Smooth muscle cell (in vitro differentiated cells): Measurements from ENCODE around the gene SEC22C. TPM values are rescaled to one million over a fixed set of nuclear protein-coding genes. Genes with fewer than 3 reads are reported as not detected.

Experiments used
- DNase-seq: peaks from one replicate; lab custom pipeline; 2025; ENCODE audit not compliant: unreplicated experiment; lab: John Stamatoyannopoulos, UW
- H2AFZ ChIP-seq: fragments of 200-600 bp; sonication (generic); 2 replicates; pipeline ENCODE4 v1.6.0; 2016; ENCODE audit warnings: antibody characterized with exemption, low read depth, mild to moderate bottlenecking
- H3F3A ChIP-seq: fragments of 200-600 bp; sonication (generic); 2 replicates; pipeline ENCODE4 v1.6.0; 2017; ENCODE audit warnings: antibody characterized with exemption, low read depth
- H3K27ac ChIP-seq: fragments of 200-600 bp; sonication (generic); 2 replicates; pipeline ENCODE4 v1.5.1; 2016; ENCODE audit warnings: low read depth, mild to moderate bottlenecking
- H3K27me3 ChIP-seq: fragments of 200-600 bp; sonication (generic); 2 replicates; pipeline ENCODE4 v1.6.1; 2016; ENCODE audit warnings: low read depth, mild to moderate bottlenecking
- H3K36me3 ChIP-seq: fragments of 200-600 bp; sonication (generic); 2 replicates; pipeline ENCODE4 v1.5.1; 2016; ENCODE audit warnings: low read depth
- H3K4me1 ChIP-seq: fragments of 200-600 bp; sonication (generic); 2 replicates; pipeline ENCODE4 v1.5.1; 2016; ENCODE audit warnings: low read depth
- H3K4me2 ChIP-seq: fragments of 200-600 bp; sonication (generic); 2 replicates; pipeline ENCODE4 v1.6.0; 2016; ENCODE audit warnings: mild to moderate bottlenecking
- H3K4me3 ChIP-seq: fragments of 200-600 bp; sonication (generic); 2 replicates; pipeline ENCODE4 v1.5.1; 2016; ENCODE audit warnings: mild to moderate bottlenecking
- H3K79me2 ChIP-seq: fragments of 200-600 bp; sonication (generic); 2 replicates; pipeline ENCODE4 v1.6.0; 2016; ENCODE audit warnings: low read depth, mild to moderate bottlenecking
- H3K9ac ChIP-seq: fragments of 200-600 bp; sonication (generic); 2 replicates; pipeline ENCODE4 v1.6.0; 2016; ENCODE audit warnings: low read depth
- H3K9me3 ChIP-seq: fragments of 200-600 bp; sonication (generic); replicated peaks from 2 replicates; pipeline ENCODE4 v1.5.1; 2016; ENCODE audit warnings: low read depth
- H4K20me1 ChIP-seq: fragments of 200-600 bp; sonication (generic); 2 replicates; pipeline ENCODE4 v1.6.0; 2016; ENCODE audit warnings: low read depth
- WGBS: methylation state at CpG from one replicate; pipeline ENCODE4 v1.1.7; 2016; ENCODE audit warnings: low lambda C conversion rate; 5-methylcytosine and 5-hydroxymethylcytosine counted together
- polyA plus RNA-seq: library from polyadenylated mRNA; unstranded; fragments of >200 nt; fragmentation: Nextera tagmentation; extraction: Ambion mirVana; gene quantifications from 2 replicates; pipeline ENCODE4 v1.2.1, GENCODE V29; 2016
- total RNA-seq: library from RNA; depleted of rRNA; stranded (reverse); fragments of >200 nt; gene quantifications from 2 replicates; pipeline ENCODE4 v1.2.3, GENCODE V29; 2014
- TF ChIP-seq, protein P1 (sequence below): fragments of 200-600 bp; sonication (generic); IDR thresholded peaks from 2 replicates; pipeline ENCODE4 v1.5.1; 2017; ENCODE audit warnings: borderline replicate concordance, mild to moderate bottlenecking, antibody characterized with exemption; ENCODE audit not compliant: insufficient read depth, poor library complexity, severe bottlenecking

The SEC22C gene
- total and polyA plus RNA-seq, 2 experiments from 2014 or later = 45.7 to 52.2 TPM

DNA sequence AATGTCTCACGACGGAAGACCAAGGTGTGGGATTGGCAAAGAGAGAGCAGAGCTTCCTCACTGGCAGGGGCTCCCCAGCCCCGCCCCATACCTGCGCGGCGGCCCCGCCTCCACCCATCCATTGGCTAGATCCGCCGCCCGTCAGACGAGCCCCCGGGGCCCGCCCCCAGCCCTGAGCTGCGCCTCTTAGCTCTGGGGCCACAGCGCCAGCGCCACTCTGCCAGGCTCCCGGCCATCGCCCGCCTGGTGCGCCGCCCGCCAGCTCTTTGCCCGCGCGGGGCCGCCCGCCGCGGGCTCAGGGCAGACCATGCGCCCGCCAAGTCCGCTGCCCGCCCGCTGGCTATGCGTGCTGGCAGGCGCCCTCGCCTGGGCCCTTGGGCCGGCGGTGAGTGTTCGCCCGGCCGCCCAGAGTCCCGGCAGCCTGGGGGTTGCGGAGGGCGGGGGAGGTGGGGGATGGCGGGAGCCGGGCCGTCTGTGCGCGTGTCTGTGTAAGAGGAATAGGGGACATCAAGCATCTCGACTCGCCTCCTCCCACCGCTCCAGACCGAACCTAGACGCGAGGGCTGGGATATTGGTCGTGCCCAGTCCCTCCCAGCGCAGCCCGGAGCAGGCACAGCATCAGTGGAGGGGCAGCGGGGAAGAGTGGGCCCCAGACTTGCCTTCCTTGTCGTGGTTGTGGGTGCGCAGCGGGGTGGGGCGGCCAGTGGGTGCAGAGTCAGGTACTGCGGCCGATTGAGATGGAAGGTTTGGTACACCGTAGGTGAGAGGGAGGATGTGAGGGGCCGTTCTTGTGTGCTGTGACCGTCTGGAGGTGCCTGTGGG is 79.1 kb downstream of the SEC22C start, which contains the start of gene VIPR1:
Gene VIPR1 (plus strand): TSS at position 215 of the 822 bp plus-strand sequence. CDS start 93 bp downstream, at position 308.
- Histone ChIP-seq H3K79me2 (no peaks in the 10 kb centered on the region), H2AFZ (peak within 1 kb of the TSS; percentile 82), H3K36me3 (no peaks in the 10 kb centered on the region), H3K27me3 (peaks cover 52% of the 10 kb centered on the region), H3K9me3 (no peaks in the 10 kb centered on the region), H3F3A (no peaks in the 10 kb centered on the region), H3K4me1 (peaks cover 6% of the 10 kb centered on the region), H4K20me1 (no peaks in the 10 kb centered on the region), H3K4me2 (peak within 1 kb of the TSS; percentile 92), H3K9ac (no peak within 1 kb of the TSS), H3K4me3 (peak within 1 kb of the TSS; percentile 58), H3K27ac (no peak within 1 kb of the TSS)
- DNase-seq = no peak
- WGBS = 9% methylated on average over 39 of the region's 69 CpGs
- TF ChIP-seq, protein P1, sequence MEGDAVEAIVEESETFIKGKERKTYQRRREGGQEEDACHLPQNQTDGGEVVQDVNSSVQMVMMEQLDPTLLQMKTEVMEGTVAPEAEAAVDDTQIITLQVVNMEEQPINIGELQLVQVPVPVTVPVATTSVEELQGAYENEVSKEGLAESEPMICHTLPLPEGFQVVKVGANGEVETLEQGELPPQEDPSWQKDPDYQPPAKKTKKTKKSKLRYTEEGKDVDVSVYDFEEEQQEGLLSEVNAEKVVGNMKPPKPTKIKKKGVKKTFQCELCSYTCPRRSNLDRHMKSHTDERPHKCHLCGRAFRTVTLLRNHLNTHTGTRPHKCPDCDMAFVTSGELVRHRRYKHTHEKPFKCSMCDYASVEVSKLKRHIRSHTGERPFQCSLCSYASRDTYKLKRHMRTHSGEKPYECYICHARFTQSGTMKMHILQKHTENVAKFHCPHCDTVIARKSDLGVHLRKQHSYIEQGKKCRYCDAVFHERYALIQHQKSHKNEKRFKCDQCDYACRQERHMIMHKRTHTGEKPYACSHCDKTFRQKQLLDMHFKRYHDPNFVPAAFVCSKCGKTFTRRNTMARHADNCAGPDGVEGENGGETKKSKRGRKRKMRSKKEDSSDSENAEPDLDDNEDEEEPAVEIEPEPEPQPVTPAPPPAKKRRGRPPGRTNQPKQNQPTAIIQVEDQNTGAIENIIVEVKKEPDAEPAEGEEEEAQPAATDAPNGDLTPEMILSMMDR = no peak

DNA sequence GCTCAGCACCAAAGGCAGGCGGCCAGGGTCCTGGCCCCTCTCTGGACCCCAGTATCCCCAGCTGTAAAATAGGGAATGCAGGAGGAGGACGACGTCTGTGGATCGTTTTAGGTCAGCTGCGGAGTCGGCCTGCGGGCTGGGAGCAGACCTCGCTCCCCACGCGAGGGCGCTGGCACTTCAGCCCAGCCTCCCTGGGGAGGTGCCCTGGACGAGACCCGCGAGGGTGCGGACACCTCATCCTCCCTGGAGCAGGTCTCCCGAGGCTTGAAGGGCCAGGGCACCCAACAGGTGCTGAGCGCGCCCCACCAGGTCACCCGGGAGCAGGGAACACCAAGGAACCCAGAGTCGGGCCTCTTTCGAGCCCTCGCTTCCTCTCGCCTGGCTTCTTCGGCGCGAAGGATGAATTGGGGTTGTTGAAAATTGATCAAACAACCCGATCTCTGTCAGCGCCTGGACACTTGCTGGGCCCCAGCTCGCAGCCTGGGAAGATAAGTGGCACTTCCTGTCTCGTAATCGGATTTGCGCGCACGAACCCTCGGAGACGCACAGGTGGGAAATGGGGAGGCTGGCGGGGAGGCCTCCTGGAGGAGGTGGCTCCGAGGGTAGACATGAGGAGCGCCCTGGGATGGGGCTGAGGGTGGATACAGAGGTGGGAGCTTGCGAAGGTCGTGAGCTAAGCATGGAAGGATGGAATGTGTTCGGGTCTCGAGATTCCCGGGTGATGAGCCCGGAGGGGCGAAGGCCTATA is 79.9 kb downstream of the SEC22C start:
- H3K4me1 ChIP-seq = peaks cover 6% of the 10 kb centered on the region
- no peaks in the 10 kb centered on the region for H3K9me3 ChIP-seq
- no peak overlapping the region for H3K27ac ChIP-seq
- H3K4me2 ChIP-seq = peak overlapping the region; percentile 92
- no peaks in the 10 kb centered on the region for H3K36me3 ChIP-seq
- H4K20me1 ChIP-seq = no peaks in the 10 kb centered on the region
- H3K27me3 ChIP-seq = peaks cover 52% of the 10 kb centered on the region
- H3F3A ChIP-seq = no peaks in the 10 kb centered on the region
- no peak for DNase-seq
- no peaks in the 10 kb centered on the region for H3K79me2 ChIP-seq
- no peak overlapping the region for H3K9ac ChIP-seq
- H2AFZ ChIP-seq = peak overlapping the region; percentile 82
- H3K4me3 ChIP-seq = peak overlapping the region; percentile 58
- TF ChIP-seq, protein P1 = peak; percentile 39
- 2% methylated on average over 41 of the region's 46 CpGs for WGBS

DNA sequence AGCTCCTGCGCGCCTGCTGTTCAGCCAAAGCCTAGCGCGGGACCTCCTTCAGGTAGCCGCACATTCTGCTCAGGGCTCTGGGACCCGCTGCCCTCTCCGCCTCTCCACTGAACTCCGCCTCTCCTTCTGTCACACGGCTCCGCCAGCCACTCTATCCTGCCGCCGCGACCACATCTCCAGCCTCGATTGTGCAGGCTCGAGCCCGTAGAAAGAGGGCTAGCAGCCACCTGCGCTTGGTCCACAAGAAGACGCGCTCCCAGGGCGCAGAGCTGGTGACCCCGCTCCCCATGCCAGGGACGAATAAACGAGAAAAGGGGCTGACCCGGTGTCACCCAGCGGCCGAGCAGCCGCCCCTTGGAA is 80.5 kb downstream of the SEC22C start:
- DNase-seq = no peak
- Histone ChIP-seq H3K4me2 (peak overlapping the region; percentile 92), H3K27me3 (peaks cover 52% of the 10 kb centered on the region)

More for the DNA sequence above, 80.5 kb downstream of the SEC22C start:
- WGBS = 1% methylated on average over 21 of the region's 27 CpGs
- no peaks in the 10 kb centered on the region for H3K36me3 ChIP-seq
- H3K4me1 ChIP-seq = peaks cover 6% of the 10 kb centered on the region
- TF ChIP-seq, protein P1 = no peak
- H3K9ac ChIP-seq = no peak overlapping the region
- no peak overlapping the region for H3K27ac ChIP-seq
- peak overlapping the region; percentile 58 for H3K4me3 ChIP-seq
- no peaks in the 10 kb centered on the region for H3F3A ChIP-seq
- peak overlapping the region; percentile 82 for H2AFZ ChIP-seq
- H3K9me3 ChIP-seq = no peaks in the 10 kb centered on the region
- no peaks in the 10 kb centered on the region for H4K20me1 ChIP-seq
- no peaks in the 10 kb centered on the region for H3K79me2 ChIP-seq
